ENCODE results near the gene LCMT1.
A peak's percentile ranks its signal among the peaks of the same experiment; 100 is the strongest.
"Not testable (repeated sequence)": the region's sequence is repeated elsewhere in the genome, so short reads cannot be mapped to it uniquely, and the experiment has no call there.

Gene LCMT1

GRCh38 chr16:25155553-25156460 lies 44.3 kb downstream of the LCMT1 start:
- in situ Hi-C loops (cut with HindIII; ENCODE audit: low sequenced_read_pairs) = no loop called here
- DNase-seq (ENCODE audit: low read depth, low spot score) = peak; percentile 25

DNA sequence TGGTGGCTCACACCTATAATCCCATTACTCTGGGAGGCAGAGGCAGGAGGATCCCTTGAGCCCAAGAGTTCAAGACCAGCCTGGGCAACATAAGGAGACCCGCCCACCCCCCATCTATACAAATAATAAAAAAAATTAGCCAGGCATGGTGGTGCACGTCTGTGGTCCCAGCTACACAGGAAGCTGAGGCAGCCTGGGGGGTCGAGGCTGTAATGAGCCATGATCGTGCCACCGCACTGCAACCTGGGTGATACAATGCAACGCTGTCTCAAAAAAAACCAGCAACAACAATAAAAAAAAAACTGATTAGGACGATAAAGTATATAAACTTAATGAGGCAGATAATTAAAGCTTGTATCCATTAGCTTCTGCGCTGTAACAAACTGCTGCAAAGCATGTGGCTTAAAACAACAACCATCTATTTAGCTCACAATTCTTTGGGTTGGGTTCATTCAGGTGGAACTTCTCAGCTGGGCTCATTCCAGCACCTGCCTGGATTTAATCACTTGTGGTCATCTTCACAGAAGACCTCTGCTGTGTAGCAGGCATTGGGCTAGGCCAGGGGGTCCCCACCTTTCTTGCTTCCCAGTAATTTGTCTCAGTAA lies 45.8 kb downstream of the LCMT1 start:
- in situ Hi-C loops (cut with HindIII; ENCODE audit: low sequenced_read_pairs) = no loop called here

More at GRCh38 chr16:25155553-25156460, 44.3 kb downstream of the LCMT1 start:
- no peak overlapping the region for H3K4me3 ChIP-seq (ENCODE audit: low read depth, low read length)
- TF ChIP-seq CTCF (IDR thresholded peaks at IDR 0.05; ENCODE audit: low read depth, low read length) = no peak

DNA sequence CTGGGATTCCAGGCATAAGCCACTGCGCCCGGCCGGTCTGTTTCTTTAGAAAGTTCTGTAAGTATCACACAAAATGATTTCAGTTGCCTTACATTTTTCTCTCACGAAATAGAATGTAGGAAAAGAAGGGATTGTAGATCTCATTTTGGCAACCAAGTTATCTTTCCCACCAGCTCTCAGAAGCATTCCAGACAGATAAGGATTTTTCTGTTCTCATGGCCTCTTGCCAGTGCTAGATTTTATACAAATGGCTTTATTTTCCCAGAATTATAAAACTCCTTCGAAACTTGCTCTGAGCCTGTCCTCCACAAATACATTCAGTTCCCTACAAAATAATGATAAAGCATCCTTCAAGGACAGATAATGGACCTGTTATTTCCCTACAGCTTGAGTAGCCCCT lies 46.9 kb downstream of the LCMT1 start:
- H3K4me3 ChIP-seq (ENCODE audit: low read depth, low read length) = no peak overlapping the region
- in situ Hi-C loops (cut with HindIII; ENCODE audit: low sequenced_read_pairs) = no loop called here
- no peak for DNase-seq (ENCODE audit: low read depth, low spot score)
- no peak for TF ChIP-seq CTCF (IDR thresholded peaks at IDR 0.05; ENCODE audit: low read depth, low read length)

More for the DNA sequence above, 45.8 kb downstream of the LCMT1 start:
- DNase-seq (ENCODE audit: low read depth, low spot score) = no peak
- no peak overlapping the region for H3K4me3 ChIP-seq (ENCODE audit: low read depth, low read length)
- no peak for TF ChIP-seq CTCF (IDR thresholded peaks at IDR 0.05; ENCODE audit: low read depth, low read length)

DNA sequence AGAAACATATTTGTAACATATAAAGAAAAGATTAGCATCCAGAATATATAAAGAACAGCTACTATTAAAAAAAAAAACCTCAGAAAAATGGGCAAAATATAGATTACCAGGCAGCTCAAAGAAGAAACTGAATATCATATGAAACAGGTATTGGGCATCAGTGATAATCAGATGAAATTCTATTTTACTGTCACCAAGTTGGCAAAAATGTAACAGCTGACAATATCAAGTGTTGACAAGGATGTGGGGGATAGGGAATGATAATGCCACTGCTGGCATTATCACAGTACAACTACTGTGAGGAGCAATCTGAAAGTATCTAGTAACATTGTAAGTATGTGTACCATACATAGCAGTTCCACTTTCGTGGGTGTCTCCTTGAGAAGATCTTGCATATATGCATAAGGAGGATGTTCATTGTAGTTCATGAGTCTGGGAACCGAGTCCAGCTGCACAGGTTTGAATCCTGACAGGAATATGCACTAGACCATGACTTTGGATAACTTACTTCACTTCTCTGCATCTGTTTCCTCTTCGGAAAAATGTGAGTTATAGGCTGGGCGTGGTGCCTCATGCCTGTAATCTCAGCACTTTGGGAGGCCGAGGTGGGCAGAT lies 50.3 kb downstream of the LCMT1 start:
- in situ Hi-C loops (cut with HindIII; ENCODE audit: low sequenced_read_pairs) = no loop called here
- DNase-seq (ENCODE audit: low read depth, low spot score) = no peak
- TF ChIP-seq CTCF (IDR thresholded peaks at IDR 0.05; ENCODE audit: low read depth, low read length) = no peak
- no peak overlapping the region for H3K4me3 ChIP-seq (ENCODE audit: low read depth, low read length)

DNA sequence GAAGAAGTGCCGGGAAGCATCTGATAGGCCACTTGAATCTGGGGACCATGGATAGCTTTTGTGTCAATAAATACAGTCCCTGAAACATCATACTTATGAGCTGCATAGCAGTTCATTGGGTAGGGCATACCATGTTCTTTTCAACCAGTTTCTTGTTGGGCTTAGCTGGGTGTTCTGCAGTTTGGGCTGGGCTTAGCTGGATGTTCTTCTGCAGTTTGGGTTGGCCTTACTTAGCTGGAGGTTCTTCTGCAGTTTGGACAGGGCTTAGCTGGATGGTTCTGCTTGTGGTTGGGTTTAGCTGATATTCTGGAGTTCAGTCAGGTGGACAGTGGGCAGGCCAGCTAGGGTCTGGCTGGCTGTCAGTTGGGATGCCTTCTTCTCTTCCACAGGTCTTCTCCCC lies 52.1 kb downstream of the LCMT1 start:
- in situ Hi-C loops (cut with HindIII; ENCODE audit: low sequenced_read_pairs) = no loop called here
- no peak for TF ChIP-seq CTCF (IDR thresholded peaks at IDR 0.05; ENCODE audit: low read depth, low read length)
- no peak overlapping the region for H3K4me3 ChIP-seq (ENCODE audit: low read depth, low read length)
- no peak for DNase-seq (ENCODE audit: low read depth, low spot score)

- no peak for TF ChIP-seq CTCF (IDR thresholded peaks at IDR 0.05; ENCODE audit: low read depth, low read length)
- no peak for DNase-seq (ENCODE audit: low read depth, low spot score)
- in situ Hi-C loops (cut with HindIII; ENCODE audit: low sequenced_read_pairs) = no loop called here
- H3K4me3 ChIP-seq (ENCODE audit: low read depth, low read length) = no peak overlapping the region
These were observed 53.7 kb downstream of the LCMT1 start for GRCh38 chr16:25165284-25165683.

DNA sequence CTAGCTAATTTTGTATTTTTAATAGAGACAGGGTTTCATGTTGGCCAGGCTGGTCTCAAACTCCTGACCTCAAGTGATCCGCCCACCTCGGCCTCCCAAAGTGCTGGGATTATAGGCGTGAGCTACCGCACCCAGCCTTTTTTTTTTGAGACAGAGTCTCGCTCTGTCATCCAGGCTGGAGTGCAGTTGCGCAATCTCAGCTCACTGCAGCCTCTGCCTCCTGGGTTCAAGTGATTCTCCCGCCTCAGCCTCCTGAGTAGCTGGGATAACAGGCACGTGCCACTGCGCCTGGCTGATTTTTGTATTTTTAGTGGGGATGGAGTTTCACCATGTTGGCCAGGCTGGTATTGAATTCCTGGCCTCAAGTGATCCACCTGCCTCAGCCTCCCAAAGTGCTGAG lies 56.4 kb downstream of the LCMT1 start:
- DNase-seq (ENCODE audit: low read depth, low spot score); in situ Hi-C loops (cut with HindIII; ENCODE audit: low sequenced_read_pairs); H3K4me3 ChIP-seq (ENCODE audit: low read depth, low read length): not testable (repeated sequence)

Data from astrocyte of the spinal cord (primary cell).